Fibroblast of lung (primary cell): ENCODE results near the gene ZNF827.

Experiments
- CTCF ChIP-seq, 2 donors: IDR thresholded peaks in 1 of 2; conservative IDR thresholded peaks in 1 of 2; 1 replicate in 1 of 2; 2 replicates in 1 of 2; pipeline ENCODE4 v1.5.1; 2011 to 2012; ENCODE audit warnings: low read length in 2 of 2, control low read depth in 1 of 2, inconsistent platforms in 1 of 2, low read depth in 1 of 2, mild to moderate bottlenecking in 1 of 2
- EZH2 ChIP-seq: IDR thresholded peaks from 2 replicates; pipeline ENCODE4 v1.5.1; 2012; ENCODE audit warnings: low read length, control low read depth, mild to moderate bottlenecking; ENCODE audit errors: missing control alignments

- TF ChIP-seq EZH2 = no peak
- no peak for TF ChIP-seq CTCF (conservative IDR thresholded peaks at IDR 0.05 in 1 of 2, IDR thresholded peaks at IDR 0.05 in 1 of 2; ENCODE audit: low read depth in 1 of 2, low read length in 2 of 2)
These were observed 114.2 kb downstream of the ZNF827 start for GRCh38 chr4:145824463-145824862.
